Measurements from ENCODE around the gene NCOR2. TPM values are rescaled to one million over a fixed set of nuclear protein-coding genes. Genes with fewer than 3 reads are reported as not detected.
A peak's percentile ranks its signal among the peaks of the same experiment; 100 is the strongest.

NCOR2 gene
- total RNA-seq, 1 donor from 2014 or later = 32.9 TPM

DNA sequence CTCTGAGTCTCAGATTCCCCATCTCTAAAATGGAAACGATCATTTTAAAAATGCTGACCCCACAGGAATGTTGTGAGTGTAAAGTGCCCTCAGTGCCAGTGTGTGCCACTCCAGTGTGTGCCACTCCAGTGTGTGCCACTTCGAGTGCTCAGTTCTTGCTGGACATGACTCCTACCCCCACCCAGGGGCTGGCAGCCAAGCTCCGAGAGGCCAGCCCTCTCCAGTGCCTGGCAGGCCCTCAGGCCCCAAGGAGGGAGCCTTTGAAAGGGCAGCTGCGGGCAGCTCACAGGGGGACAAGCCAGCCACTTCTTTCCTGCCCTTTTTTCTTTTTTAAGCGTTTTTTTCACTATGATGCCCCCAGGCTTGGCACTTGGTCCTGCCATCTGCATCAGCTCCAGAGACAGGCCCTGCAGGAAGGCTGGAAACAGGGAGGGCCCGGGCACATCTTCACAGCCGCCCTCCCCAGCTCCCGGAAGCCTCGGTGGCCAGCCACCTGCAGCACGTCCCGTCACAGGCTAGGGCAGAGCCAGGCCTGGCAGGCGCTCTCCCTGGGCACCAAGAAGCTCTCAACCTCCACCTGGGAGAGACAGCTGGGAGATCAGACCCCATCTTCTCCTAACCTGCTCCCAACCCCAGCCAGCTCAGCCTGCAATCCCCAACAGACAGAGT is 29.8 kb downstream of the NCOR2 start:
- H3K27ac ChIP-seq (ENCODE audit: low read depth, low read length) = peak overlapping the region; percentile 9
- peaks cover 33 to 48% (median 39%) of the 10 kb centered on the region in 3 donors for H3K4me1 ChIP-seq (ENCODE audit: control insufficient read depth in 3 of 3, insufficient read depth in 3 of 3, low read length in 3 of 3)
- no peaks in the 10 kb centered on the region for H3K27me3 ChIP-seq (ENCODE audit: control insufficient read depth in 3 of 3, insufficient read depth in 3 of 3, low read length in 3 of 3)

DNA sequence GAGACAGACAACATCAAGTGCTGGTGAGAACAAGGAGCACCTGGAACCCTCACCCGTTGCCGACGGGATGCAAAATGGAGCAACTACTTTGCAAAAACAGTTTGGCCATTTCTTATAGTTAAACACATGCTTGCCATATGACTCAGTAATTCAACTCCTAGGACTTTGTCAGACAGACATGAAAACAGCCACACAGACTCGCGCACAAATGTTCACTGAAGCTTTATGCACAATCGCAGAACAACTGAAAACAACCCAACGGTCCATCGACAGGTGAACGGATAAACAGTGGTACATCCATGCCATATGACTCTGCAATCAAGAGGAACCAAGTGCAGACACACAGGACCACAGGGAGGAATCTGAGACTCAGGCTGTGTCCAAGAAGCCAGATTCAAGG is 30.8 kb downstream of the NCOR2 start:
- no peak overlapping the region for H3K27ac ChIP-seq (ENCODE audit: low read depth, low read length)
- peaks cover 0 to 4% (median 3%) of the 10 kb centered on the region in 3 donors for H3K36me3 ChIP-seq (ENCODE audit: control insufficient read depth in 3 of 3, insufficient read depth in 3 of 3, low read length in 3 of 3)
- peaks cover 24 to 39% (median 30%) of the 10 kb centered on the region in 3 donors for H3K4me1 ChIP-seq (ENCODE audit: control insufficient read depth in 3 of 3, insufficient read depth in 3 of 3, low read length in 3 of 3)
- H3K9me3 ChIP-seq (ENCODE audit: control insufficient read depth in 3 of 3, low read length in 3 of 3) = no peaks in the 10 kb centered on the region
- no peak overlapping the region for H3K9ac ChIP-seq (ENCODE audit: low read depth in 1 of 3, low read length in 3 of 3)
- H3K4me3 ChIP-seq (ENCODE audit: low read length in 3 of 3) = no peak overlapping the region
- H3K27me3 ChIP-seq (ENCODE audit: control insufficient read depth in 3 of 3, insufficient read depth in 3 of 3, low read length in 3 of 3) = no peaks in the 10 kb centered on the region

More for the DNA sequence above, 29.8 kb downstream of the NCOR2 start:
- Histone ChIP-seq H3K9me3 (ENCODE audit: control insufficient read depth in 3 of 3, low read length in 3 of 3) (no peaks in the 10 kb centered on the region), H3K9ac (ENCODE audit: low read depth in 1 of 3, low read length in 3 of 3) (peak overlapping the region; percentile 12 to 60 (median 30)), H3K4me3 (ENCODE audit: low read length in 3 of 3) (no peak overlapping the region), H3K36me3 (ENCODE audit: control insufficient read depth in 3 of 3, insufficient read depth in 3 of 3, low read length in 3 of 3) (peaks cover 0 to 4% (median 3%) of the 10 kb centered on the region in 3 donors)

DNA sequence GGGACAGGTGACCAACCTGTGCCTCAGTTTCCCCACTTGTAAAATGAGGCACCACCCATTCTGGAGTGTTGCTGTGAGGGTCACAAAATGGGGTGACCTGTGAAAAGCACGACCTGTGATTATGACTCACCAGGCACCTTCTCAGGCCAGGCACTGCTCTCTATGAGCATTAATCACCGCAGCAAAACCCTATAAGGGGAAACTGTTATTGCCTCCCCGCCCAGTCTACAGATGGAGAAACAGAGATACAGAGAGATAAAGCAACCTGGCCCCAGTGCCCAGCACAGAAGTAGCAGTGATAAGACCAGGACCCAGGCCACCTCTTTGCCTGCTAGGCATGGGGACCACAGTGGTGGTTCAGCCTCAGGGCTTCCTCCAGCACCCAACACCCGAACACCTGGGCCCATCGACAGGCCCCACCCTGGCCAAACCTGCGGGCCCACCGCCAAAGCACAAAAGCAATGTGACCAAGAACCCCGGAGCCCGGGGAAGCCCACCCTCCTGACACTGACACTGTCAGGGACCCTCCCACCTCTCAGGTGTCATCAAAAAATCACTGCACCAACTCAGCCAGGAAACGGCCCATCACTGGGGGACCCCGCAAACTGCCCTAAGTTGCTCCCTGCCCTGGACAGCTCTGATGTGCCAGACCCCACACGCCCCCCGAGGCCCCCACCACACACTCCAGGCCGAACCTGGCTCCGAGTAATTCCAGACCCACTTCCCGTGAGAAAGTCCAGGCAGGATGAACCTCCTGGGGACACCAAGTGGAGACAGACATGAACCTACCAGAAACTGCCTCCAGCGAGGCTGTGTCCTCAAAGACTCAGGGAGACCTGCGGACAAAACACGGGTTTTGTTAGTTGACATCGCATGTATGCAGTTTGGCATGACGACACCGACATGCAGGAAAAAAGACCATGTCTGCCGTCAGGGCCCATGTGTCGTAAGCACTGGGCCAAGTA is 32.4 kb downstream of the NCOR2 start:
- Histone ChIP-seq H3K27ac (ENCODE audit: low read depth, low read length) (no peak overlapping the region), H3K4me3 (ENCODE audit: low read length in 3 of 3) (no peak overlapping the region), H3K27me3 (ENCODE audit: control insufficient read depth in 3 of 3, insufficient read depth in 3 of 3, low read length in 3 of 3) (no peaks in the 10 kb centered on the region), H3K9me3 (ENCODE audit: control insufficient read depth in 3 of 3, low read length in 3 of 3) (no peaks in the 10 kb centered on the region), H3K9ac (ENCODE audit: low read depth in 1 of 3, low read length in 3 of 3) (no peak overlapping the region), H3K4me1 (ENCODE audit: control insufficient read depth in 3 of 3, insufficient read depth in 3 of 3, low read length in 3 of 3) (peaks cover 24 to 38% (median 30%) of the 10 kb centered on the region in 3 donors), H3K36me3 (ENCODE audit: control insufficient read depth in 3 of 3, insufficient read depth in 3 of 3, low read length in 3 of 3) (peaks cover 0 to 4% (median 3%) of the 10 kb centered on the region in 3 donors)

DNA sequence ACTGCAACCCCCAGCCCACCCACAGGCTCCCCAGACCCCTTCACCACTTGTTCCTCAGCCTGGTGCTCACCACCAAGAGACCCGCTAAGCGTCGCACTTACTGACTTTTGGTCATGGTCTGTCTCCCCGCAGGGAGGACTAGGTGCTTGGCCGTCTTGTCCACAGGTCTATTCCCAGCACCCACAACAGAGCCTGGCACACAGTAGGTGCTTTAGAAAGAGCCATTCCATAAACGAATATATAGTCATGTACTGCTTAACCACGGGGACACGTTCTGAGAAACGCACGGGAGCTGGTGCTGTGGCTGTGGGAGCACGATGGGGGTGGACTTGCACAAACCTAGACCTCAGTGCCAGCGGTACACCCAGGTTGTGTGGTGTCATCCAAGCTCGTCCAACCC is 34.0 kb downstream of the NCOR2 start:
- no peaks in the 10 kb centered on the region for H3K27me3 ChIP-seq (ENCODE audit: control insufficient read depth in 3 of 3, insufficient read depth in 3 of 3, low read length in 3 of 3)
- H3K9me3 ChIP-seq (ENCODE audit: control insufficient read depth in 3 of 3, low read length in 3 of 3) = no peaks in the 10 kb centered on the region
- peak overlapping the region in 1 of 3 donors; percentile 25 for H3K9ac ChIP-seq (ENCODE audit: low read depth in 1 of 3, low read length in 3 of 3)
- no peak overlapping the region for H3K27ac ChIP-seq (ENCODE audit: low read depth, low read length)
- peaks cover 17 to 25% (median 18%) of the 10 kb centered on the region in 3 donors for H3K4me1 ChIP-seq (ENCODE audit: control insufficient read depth in 3 of 3, insufficient read depth in 3 of 3, low read length in 3 of 3)
- peaks cover 2 to 4% (median 3%) of the 10 kb centered on the region in 3 donors for H3K36me3 ChIP-seq (ENCODE audit: control insufficient read depth in 3 of 3, insufficient read depth in 3 of 3, low read length in 3 of 3)
- no peak overlapping the region for H3K4me3 ChIP-seq (ENCODE audit: low read length in 3 of 3)

DNA sequence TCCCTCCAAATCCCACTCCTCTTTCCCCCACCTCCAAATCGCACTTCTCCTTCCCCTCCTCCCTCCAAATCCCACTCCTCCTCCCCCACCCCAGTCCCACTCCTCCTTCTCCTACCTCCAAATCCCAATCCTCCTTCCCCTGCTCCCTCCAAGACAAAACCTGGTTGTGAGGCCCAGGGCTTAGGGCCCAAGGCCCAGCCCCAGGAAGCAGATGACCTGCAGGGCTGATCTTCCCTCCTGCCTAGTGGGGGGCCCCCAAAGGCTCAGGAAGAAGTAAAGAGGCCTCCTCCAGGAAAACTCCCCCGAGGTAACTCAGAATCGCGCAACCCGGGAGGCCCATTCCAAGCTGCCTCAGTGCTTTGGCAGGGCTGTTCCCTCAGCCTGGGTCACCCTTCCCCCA is 34.4 kb downstream of the NCOR2 start:
- H3K36me3 ChIP-seq (ENCODE audit: control insufficient read depth in 3 of 3, insufficient read depth in 3 of 3, low read length in 3 of 3) = peaks cover 2 to 4% (median 3%) of the 10 kb centered on the region in 3 donors
- peaks cover 17 to 25% (median 18%) of the 10 kb centered on the region in 3 donors for H3K4me1 ChIP-seq (ENCODE audit: control insufficient read depth in 3 of 3, insufficient read depth in 3 of 3, low read length in 3 of 3)
- no peak overlapping the region for H3K9ac ChIP-seq (ENCODE audit: low read depth in 1 of 3, low read length in 3 of 3)
- H3K4me3 ChIP-seq (ENCODE audit: low read length in 3 of 3) = no peak overlapping the region
- no peaks in the 10 kb centered on the region for H3K9me3 ChIP-seq (ENCODE audit: control insufficient read depth in 3 of 3, low read length in 3 of 3)
- no peak overlapping the region for H3K27ac ChIP-seq (ENCODE audit: low read depth, low read length)
- H3K27me3 ChIP-seq (ENCODE audit: control insufficient read depth in 3 of 3, insufficient read depth in 3 of 3, low read length in 3 of 3) = no peaks in the 10 kb centered on the region

DNA sequence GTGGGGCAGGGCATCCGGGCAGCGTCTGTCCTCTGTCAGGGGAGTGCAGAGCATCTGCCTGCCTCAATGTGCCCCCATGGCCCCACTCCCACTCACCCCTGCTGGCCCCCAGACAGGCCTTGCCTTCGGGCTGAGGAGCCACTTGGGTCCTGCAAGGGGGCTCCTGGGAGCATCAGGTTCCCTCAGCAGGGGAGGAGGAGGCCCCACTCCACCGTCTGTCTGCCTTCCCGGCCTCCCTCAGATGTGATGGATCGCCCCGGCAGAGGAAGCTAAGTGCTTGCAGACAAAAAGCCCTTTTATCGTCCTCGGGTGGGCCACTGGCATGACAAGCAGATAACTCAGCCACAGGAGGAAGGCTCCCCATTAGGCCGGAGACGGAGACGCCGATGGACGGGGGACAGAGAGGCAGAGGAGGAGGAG is 35.1 kb downstream of the NCOR2 start:
- Histone ChIP-seq H3K4me1 (ENCODE audit: control insufficient read depth in 3 of 3, insufficient read depth in 3 of 3, low read length in 3 of 3) (peaks cover 15 to 22% (median 16%) of the 10 kb centered on the region in 3 donors), H3K4me3 (ENCODE audit: low read length in 3 of 3) (no peak overlapping the region), H3K27ac (ENCODE audit: low read depth, low read length) (no peak overlapping the region), H3K36me3 (ENCODE audit: control insufficient read depth in 3 of 3, insufficient read depth in 3 of 3, low read length in 3 of 3) (peaks cover 2 to 4% (median 3%) of the 10 kb centered on the region in 3 donors), H3K27me3 (ENCODE audit: control insufficient read depth in 3 of 3, insufficient read depth in 3 of 3, low read length in 3 of 3) (no peaks in the 10 kb centered on the region), H3K9me3 (ENCODE audit: control insufficient read depth in 3 of 3, low read length in 3 of 3) (no peaks in the 10 kb centered on the region), H3K9ac (ENCODE audit: low read depth in 1 of 3, low read length in 3 of 3) (no peak overlapping the region)

DNA sequence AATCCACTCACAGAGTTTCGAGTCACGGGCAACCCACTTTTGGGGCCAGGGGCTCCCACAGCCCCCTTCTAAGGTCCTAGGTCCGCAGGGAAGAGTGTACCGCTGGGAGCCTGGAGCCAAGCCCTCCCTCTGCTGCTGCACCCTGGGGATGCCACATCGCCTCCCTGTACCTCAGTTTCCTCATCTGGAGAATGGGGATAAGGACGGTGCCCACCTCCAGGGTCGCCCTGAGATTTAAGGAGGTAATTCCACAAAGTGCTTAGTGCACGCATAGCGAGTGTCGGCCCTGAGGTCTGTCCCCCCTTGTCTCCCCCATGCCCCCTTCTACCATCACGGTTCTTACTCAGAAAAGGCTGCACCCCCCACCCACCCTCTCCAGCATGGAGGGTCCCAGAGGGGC is 35.5 kb downstream of the NCOR2 start:
- H3K4me3 ChIP-seq (ENCODE audit: low read length in 3 of 3) = no peak overlapping the region
- H3K36me3 ChIP-seq (ENCODE audit: control insufficient read depth in 3 of 3, insufficient read depth in 3 of 3, low read length in 3 of 3) = peaks cover 2 to 3% (median 3%) of the 10 kb centered on the region in 3 donors
- H3K9ac ChIP-seq (ENCODE audit: low read depth in 1 of 3, low read length in 3 of 3) = no peak overlapping the region
- H3K9me3 ChIP-seq (ENCODE audit: control insufficient read depth in 3 of 3, low read length in 3 of 3) = no peaks in the 10 kb centered on the region
- peaks cover 11 to 20% (median 15%) of the 10 kb centered on the region in 3 donors for H3K4me1 ChIP-seq (ENCODE audit: control insufficient read depth in 3 of 3, insufficient read depth in 3 of 3, low read length in 3 of 3)
- no peak overlapping the region for H3K27ac ChIP-seq (ENCODE audit: low read depth, low read length)
- H3K27me3 ChIP-seq (ENCODE audit: control insufficient read depth in 3 of 3, insufficient read depth in 3 of 3, low read length in 3 of 3) = no peaks in the 10 kb centered on the region

DNA sequence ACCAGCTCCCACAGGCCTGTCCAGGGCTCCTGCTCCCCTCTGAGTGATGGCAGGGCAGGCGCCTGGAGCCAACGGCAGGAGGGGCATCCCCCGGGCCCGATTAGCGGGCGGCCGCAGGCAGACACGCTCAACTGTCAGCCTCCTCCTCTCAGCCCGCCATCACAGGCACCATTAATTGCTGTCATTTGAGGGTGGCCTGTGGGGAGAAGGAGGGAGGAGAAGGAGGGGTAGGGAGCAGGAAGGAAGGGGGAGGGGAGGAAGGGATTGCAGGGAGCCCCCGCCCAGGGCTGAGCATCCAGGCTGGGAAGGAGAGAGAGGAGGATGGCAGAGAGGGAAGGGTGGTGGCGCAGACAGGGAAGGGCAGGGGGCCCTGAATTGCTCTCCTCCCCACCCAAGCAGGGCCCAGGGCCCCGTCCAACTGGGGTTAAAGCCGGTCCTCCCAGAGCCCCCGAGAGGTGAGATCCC is 36.1 kb downstream of the NCOR2 start:
- H3K4me3 ChIP-seq (ENCODE audit: low read length in 3 of 3) = no peak overlapping the region
- H3K27ac ChIP-seq (ENCODE audit: low read depth, low read length) = no peak overlapping the region
- H3K4me1 ChIP-seq (ENCODE audit: control insufficient read depth in 3 of 3, insufficient read depth in 3 of 3, low read length in 3 of 3) = peaks cover 11 to 18% (median 13%) of the 10 kb centered on the region in 3 donors
- no peak overlapping the region for H3K9ac ChIP-seq (ENCODE audit: low read depth in 1 of 3, low read length in 3 of 3)
- peaks cover 0 to 3% (median 2%) of the 10 kb centered on the region in 3 donors for H3K36me3 ChIP-seq (ENCODE audit: control insufficient read depth in 3 of 3, insufficient read depth in 3 of 3, low read length in 3 of 3)
- H3K27me3 ChIP-seq (ENCODE audit: control insufficient read depth in 3 of 3, insufficient read depth in 3 of 3, low read length in 3 of 3) = no peaks in the 10 kb centered on the region
- H3K9me3 ChIP-seq (ENCODE audit: control insufficient read depth in 3 of 3, low read length in 3 of 3) = no peaks in the 10 kb centered on the region

DNA sequence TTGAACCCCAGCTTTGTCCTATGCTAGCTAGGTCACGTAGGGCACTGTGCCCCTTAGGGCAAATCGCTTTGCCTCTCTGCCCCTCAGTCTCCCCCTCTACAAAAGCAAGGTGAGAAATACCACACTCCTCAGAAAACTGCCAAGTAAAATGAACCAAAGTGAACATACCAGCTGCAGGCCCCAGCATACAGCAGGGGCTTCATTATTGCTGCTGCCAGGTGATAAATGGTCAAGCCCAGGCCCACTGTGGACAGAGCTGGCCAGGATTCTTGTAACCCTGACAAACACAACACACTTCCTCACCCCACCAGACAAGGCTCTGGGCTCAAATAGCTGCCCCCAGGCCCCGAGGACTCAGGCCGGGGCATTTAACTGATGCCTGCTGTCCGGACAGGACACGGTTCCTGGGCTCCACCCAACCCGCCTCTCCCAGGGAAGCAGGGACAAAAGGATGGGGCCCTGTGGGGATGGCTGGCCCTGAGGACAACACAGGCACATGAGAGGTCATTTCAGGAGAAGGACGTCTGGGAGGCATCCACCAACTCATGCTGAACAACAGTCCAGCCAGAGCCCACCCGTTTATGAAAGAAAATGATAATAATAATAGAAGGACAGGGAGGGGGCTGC is 36.7 kb downstream of the NCOR2 start:
- peaks cover 11 to 23% (median 17%) of the 10 kb centered on the region in 3 donors for H3K4me1 ChIP-seq (ENCODE audit: control insufficient read depth in 3 of 3, insufficient read depth in 3 of 3, low read length in 3 of 3)
- H3K4me3 ChIP-seq (ENCODE audit: low read length in 3 of 3) = no peak overlapping the region
- no peak overlapping the region for H3K9ac ChIP-seq (ENCODE audit: low read depth in 1 of 3, low read length in 3 of 3)
- no peaks in the 10 kb centered on the region for H3K27me3 ChIP-seq (ENCODE audit: control insufficient read depth in 3 of 3, insufficient read depth in 3 of 3, low read length in 3 of 3)
- no peak overlapping the region for H3K27ac ChIP-seq (ENCODE audit: low read depth, low read length)
- H3K9me3 ChIP-seq (ENCODE audit: control insufficient read depth in 3 of 3, low read length in 3 of 3) = no peaks in the 10 kb centered on the region
- peaks cover 0 to 3% (median 2%) of the 10 kb centered on the region in 3 donors for H3K36me3 ChIP-seq (ENCODE audit: control insufficient read depth in 3 of 3, insufficient read depth in 3 of 3, low read length in 3 of 3)
